ENCODE results near the gene LIMS1.
A peak's percentile ranks its signal among the peaks of the same experiment; 100 is the strongest.
"Not testable (repeated sequence)": the region's sequence is repeated elsewhere in the genome, so short reads cannot be mapped to it uniquely, and the experiment has no call there.

The LIMS1 gene, protein sequence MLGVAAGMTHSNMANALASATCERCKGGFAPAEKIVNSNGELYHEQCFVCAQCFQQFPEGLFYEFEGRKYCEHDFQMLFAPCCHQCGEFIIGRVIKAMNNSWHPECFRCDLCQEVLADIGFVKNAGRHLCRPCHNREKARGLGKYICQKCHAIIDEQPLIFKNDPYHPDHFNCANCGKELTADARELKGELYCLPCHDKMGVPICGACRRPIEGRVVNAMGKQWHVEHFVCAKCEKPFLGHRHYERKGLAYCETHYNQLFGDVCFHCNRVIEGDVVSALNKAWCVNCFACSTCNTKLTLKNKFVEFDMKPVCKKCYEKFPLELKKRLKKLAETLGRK

DNA sequence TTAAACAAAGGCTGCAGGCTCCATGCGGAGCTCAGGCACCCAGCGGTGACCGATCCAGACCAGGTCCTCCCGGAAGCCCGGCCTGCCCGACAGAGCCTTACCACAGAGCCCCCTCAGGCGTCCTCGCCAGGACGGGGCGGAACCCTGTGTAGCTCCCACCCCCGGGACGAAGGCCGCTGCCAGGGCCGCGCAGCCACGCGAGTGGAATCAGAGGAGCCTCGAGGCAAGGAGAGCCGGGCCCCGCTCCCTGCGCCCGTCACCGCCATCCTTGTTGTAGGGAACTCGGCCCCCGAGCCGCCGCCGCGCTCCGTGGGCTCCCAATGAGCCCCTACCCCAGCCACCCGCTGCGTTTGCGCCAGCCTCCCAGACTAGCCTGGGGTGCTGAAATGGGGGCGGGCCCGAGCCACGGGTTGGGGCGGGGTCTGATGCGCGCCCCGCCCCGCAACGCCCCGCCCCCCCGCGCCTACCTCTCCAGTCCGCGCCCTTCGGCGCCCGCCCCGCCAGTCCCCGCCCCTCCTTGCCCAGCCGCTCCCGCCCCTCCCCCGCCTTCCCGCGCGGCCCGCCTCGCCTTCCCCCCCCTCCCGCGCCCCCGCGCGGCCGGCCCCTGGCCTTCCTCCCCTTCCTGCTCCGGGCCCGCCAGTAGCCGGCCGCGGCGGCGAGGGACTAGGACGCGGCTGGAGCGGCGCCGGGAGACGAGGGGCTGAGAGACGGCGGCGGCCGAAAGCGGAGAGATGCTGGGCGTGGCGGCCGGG is at the start of gene LIMS1:
Gene LIMS1, plus strand, starts transcription at position 639 of the 752 bp plus-strand sequence. Its CDS starts 93 bp downstream, at position 732.
- DNase-seq: peak; percentile 47

- DNase-seq: no peak
Observed at GRCh38 chr2:108485253-108485652, 49.0 kb upstream of the LIMS1 start.

GRCh38 chr2:108490506-108491122 is 43.7 kb upstream of the LIMS1 start:
- DNase-seq: no peak

GRCh38 chr2:108491848-108492247 is 42.4 kb upstream of the LIMS1 start:
- no peak for DNase-seq

DNA sequence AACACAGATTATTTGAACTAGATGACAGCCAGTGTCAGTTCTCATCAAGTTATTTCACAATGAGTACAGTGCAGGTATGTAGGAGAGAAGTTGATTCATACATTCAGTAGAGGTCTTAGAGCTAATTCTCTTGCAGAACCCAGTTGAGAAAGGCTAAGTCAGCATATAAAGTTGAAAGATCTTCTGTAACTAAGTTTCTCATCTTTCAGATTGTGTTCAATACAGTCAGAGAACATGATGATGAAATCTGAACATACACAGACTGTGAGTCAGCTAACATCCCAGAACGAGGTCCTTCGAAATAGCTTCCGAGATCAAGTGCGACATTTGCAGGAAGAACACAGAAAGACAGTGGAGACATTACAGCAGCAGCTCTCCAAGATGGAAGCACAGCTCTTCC is 41.9 kb upstream of the LIMS1 start:
- DNase-seq: no peak

DNA sequence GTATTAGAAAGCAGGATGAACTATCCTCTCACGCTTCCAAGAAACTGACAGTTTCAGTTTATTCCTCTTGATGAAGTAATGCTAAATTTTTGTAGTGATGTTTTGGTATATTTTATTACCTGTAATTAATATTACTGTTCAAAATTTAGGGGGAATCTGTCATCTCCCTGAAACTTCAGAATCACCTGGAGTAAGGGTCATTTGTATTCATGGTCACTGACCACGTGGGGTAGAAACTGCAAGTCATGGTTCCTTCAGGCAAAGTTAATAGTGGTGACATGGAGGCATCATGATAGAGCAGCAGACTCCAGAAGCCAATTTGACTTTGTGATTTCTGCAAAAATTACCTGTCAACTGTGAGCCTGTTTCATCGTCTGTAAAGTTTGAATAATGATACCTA is 38.1 kb upstream of the LIMS1 start:
- not testable (repeated sequence) for DNase-seq

GRCh38 chr2:108507620-108508019 is 26.6 kb upstream of the LIMS1 start:
- not testable (repeated sequence) for DNase-seq

GRCh38 chr2:108512431-108512830 is 21.8 kb upstream of the LIMS1 start:
- DNase-seq: not testable (repeated sequence)

DNA sequence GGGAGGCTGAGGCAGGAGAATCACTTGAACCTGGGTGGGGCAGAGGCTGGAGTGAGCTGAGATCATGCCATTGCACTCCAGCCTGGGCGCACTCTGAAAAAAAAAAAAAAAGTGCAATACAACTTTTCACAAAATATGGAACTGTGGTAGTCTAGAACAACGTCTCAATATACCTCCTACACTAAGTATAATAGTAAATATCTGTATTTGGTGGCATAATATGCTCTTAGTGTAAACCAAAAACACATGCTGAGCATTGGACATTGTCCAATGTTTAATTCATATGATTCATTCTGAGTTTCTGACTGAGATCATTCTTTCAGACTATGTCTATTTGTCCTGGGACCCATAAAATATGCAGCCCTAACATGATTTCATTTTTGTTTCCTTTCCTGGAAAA is 19.8 kb upstream of the LIMS1 start:
- not testable (repeated sequence) for DNase-seq

DNA sequence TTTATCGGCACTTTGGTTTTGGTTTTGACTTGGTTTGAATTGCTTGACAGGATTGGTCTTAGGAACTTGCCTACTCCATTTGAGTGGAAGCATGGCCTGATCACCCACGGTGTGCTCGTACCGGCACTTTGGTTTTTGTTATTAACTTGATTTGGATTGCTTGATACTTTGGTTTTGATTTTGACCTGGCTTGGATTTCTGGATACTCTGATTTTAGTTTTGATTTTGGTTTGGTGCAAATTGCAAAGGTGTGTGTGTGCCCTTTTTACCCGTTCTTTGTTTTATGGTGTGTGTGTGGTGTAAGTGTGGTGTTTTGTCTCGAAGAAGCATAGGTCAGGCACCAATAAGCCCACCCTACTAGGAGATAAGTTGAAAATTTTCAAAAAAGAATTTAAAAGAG is 9.6 kb upstream of the LIMS1 start:
- DNase-seq: not testable (repeated sequence)

GRCh38 chr2:108525258-108525657 is 9.0 kb upstream of the LIMS1 start:
- DNase-seq: not testable (repeated sequence)

DNA sequence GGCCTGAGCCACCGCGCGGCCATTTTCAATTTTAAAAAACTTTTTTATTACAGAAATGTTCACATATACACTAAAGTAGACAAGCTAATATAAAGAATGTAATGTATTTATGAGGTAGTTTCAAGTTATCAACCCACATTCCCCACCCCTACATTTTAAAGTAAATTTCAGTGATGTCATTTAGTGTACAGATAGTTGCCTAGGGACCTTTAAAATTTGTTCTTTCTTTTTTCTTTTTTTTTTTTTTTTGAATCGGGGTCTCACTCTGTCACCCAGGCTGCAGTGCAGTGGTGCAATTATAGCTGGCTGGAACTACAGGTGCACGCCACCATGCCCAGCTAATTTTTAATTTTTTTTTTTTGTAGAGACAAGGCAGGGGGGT is 2.6 kb upstream of the LIMS1 start:
- DNase-seq: no peak

GRCh38 chr2:108534584-108535356 is 500 bp downstream of the LIMS1 start:
- DNase-seq: no peak

DNA sequence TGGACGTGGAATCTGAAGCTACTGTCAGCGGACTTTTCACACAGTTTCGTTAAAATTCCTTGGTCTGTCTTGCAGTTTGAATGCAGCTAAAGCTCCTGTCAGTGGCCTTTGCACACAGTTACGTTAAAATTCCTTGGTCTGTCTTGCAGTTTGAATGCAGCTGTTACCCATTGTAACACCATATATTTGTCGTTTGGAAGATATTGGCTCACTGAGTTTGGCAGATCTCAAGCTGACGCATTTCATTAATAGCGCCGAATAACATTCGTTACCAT is 1.0 kb downstream of the LIMS1 start:
- DNase-seq: no peak

DNA sequence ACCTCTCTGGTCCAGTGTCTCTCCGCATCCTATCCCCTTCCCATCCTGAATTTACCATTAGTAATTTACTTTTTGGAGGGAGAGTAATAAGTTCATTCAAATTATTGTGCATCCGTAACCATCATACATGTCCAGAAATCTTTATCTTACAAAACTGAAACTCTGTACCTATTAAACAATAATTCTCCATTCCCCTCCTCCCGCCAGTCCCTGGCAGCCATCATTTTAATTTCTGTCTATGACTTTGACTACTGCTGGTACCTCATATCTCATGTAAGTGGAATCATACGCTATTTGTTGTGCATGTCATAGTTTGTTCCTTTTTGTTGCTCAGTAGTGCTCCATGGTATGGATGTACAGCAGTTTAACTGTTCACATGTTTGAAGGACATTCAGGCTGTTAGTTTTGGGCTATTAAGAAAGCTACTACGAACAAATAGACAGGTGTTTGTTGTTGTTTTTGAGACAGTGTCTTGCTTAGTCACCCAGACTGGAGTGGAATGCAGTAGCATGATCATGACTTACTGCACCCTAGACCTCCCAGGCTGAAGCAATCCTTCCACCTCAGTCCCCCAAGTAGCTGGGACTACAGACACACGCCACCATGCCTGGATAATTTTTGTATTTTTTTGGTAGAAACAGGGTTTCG is 2.0 kb downstream of the LIMS1 start:
- no peak for DNase-seq

DNA sequence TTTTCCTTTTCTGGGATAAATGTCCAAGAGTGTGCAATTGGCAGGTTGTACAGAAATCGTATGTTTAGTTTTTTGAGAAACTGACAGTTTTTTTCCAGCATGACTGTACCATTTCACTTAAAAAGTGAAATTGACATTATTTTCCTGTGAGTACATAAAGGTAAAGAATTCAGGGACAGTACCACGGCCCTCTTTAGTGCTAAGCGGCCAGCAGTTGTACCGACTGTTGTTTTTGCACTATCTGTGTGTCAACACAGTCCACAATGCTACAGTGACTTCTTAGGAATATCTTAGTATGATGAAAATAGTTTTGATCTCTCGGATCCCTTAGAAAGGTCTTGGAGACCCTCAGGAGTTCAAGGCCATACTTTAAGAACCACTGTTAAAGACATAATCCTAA is 2.6 kb downstream of the LIMS1 start:
- DNase-seq: no peak

GRCh38 chr2:108538000-108538625 is 3.8 kb downstream of the LIMS1 start:
- no peak for DNase-seq

DNA sequence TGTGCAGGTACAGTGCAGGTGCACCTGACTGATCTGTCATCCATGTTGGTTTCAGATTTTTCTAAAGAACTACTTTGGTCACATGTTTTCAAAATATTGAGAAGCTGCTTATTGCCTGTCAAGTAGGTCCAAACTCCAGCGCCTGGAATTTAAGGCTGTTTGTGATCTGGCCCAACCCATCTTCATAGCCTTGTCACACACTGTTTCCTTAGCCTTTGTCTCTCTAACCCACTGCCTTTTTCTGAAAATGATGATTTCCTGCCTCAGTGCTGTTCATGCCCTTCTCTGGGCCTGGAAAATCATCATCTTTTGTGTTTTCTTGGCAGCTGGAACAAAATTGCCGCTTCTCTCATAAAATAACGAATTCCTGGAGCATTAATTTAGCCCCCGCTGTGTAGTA is 7.2 kb downstream of the LIMS1 start:
- DNase-seq: no peak

- DNase-seq: no peak
Observed at GRCh38 chr2:108542071-108542470, 7.8 kb downstream of the LIMS1 start.

- no peak for DNase-seq
Observed at GRCh38 chr2:108547606-108548005, 13.3 kb downstream of the LIMS1 start.

DNA sequence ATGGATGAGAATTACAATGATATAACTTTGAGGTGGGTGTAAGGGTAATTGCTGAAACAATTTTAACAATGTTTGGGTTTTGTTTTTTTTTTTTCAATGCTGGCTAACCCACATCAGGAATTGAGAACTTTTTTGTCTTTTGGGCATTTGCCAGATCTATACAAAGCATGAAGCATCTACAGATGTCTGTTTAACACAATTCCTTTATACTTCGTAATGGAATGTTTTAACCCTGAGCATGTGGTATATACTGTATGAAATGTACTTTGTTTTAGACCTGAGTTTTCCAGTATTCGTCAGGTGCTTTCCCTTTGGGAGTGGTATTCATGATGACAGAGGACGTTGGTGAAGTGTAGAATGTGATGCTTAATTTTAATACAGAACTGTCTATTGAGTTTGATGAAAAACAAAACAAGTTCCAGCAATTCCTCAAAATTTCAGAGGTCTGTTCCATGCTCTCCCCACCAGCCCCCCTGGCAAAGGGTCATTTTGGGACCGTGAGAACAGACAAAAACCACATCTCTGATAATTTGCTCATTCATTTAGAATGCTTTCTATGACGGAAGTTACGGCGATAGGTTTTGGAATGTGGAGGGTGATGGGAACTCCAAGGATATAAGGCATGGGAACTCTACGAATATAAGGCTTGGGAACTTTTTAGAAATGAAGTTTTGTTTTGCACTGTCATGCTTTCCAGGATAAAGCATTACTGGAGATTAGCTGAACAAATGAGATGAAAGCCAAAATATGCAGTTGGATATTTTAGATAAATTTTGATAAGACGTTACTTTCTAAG is 14.1 kb downstream of the LIMS1 start:
- DNase-seq: no peak

- no peak for DNase-seq
Observed at GRCh38 chr2:108552566-108552965, 18.3 kb downstream of the LIMS1 start.
